ENCODE results near the gene ABCC12.

Gene ABCC12

DNA sequence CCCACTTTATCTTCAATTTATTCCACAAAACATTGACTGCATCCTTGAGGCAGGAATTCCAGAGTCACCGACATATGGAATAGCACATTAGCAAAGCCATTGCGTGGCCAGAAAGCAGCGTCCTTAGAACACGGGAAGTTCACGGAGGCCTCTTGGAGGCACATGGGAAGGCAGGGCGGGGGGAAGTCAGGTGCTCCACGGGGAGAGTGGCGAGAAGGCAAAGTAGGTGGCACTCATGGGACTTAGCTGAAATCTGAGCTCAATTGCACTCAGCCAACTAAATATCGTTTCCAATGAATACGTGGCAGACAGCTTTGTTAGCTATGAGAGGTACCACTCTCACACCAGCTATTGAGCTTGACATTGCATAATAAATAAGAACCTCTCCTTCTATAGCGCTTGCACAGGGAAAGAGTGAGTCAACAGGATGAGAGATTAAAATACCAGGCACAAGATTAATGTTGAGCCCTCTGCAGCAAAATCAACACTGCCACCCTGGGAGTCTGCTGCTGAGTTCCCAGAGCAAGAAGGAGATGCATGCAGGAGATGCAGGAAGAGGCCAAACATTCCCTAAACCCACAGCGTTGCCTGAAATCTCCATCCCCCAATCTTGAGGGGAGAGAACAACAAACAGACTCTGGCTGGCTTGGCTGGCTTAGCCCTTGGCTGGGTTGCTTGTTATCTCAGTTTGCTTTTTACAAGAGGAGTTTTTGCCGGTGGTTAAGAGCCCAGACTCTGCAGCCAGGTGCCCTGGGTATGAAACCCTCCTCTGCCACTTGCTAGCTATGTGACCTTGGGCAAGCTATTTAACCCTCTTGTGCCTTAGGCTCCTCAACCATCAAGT lies 28.8 kb downstream of the ABCC12 start:
- Histone ChIP-seq H3K4me1 (ENCODE audit: control insufficient read depth, insufficient read depth, low read length) (no peaks in the 10 kb centered on the region), H3K9ac (ENCODE audit: low read depth, low read length) (no peak overlapping the region), H3K36me3 (ENCODE audit: control insufficient read depth, insufficient read depth, low read length) (no peaks in the 10 kb centered on the region), H3K27me3 (ENCODE audit: control insufficient read depth, insufficient read depth, low read length) (no peaks in the 10 kb centered on the region), H3K9me3 (ENCODE audit: control insufficient read depth, insufficient read depth, low read length) (no peaks in the 10 kb centered on the region), H3K4me3 (ENCODE audit: low read depth, low read length) (no peak overlapping the region)

DNA sequence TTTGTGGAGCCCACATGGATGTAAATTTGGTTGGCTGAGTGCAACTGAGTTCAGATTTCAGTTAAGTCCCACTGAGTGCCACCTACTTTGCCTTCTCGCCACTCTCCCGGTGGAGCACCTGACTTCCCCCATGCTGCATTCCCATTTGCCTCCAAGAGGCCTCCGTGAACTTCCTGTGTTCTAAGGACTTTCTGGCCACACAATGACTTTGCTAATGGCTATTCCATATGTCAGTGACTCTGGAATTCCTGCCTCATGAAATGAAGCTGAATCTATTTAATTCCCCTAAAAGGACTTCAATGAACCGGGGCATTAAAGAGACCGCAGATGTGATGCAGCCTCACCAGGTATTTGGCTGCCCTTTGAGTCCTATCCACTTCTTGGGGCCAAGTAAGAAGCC lies 29.9 kb downstream of the ABCC12 start:
- H3K27me3 ChIP-seq (ENCODE audit: control insufficient read depth, insufficient read depth, low read length): no peaks in the 10 kb centered on the region
- H3K9ac ChIP-seq (ENCODE audit: low read depth, low read length): no peak overlapping the region
- no peaks in the 10 kb centered on the region for H3K36me3 ChIP-seq (ENCODE audit: control insufficient read depth, insufficient read depth, low read length)
- H3K4me3 ChIP-seq (ENCODE audit: low read depth, low read length): no peak overlapping the region
- no peaks in the 10 kb centered on the region for H3K4me1 ChIP-seq (ENCODE audit: control insufficient read depth, insufficient read depth, low read length)
- H3K9me3 ChIP-seq (ENCODE audit: control insufficient read depth, insufficient read depth, low read length): no peaks in the 10 kb centered on the region

DNA sequence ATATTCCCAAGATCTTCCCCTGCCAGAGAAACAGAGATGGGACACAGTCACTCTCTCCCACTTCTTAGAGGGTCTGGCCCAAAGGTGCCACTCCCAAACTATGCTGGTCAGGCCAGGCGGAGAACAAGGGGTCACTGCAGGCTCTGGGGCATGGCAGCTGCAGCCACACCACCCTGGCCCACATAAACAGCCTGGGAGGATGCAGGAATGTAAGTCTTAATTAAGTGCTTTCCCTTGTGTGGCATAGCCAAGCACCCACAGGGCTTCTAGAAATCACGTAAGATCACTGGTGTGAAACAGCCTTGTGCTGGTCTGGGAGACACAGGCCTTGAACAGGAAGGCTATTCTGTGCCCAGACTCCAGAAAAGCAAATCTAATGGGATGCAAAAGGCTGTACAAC lies 31.5 kb downstream of the ABCC12 start:
- H3K4me1 ChIP-seq (ENCODE audit: control insufficient read depth, insufficient read depth, low read length): no peaks in the 10 kb centered on the region
- no peak overlapping the region for H3K9ac ChIP-seq (ENCODE audit: low read depth, low read length)
- no peak overlapping the region for H3K4me3 ChIP-seq (ENCODE audit: low read depth, low read length)
- no peaks in the 10 kb centered on the region for H3K27me3 ChIP-seq (ENCODE audit: control insufficient read depth, insufficient read depth, low read length)
- no peaks in the 10 kb centered on the region for H3K36me3 ChIP-seq (ENCODE audit: control insufficient read depth, insufficient read depth, low read length)
- H3K9me3 ChIP-seq (ENCODE audit: control insufficient read depth, insufficient read depth, low read length): no peaks in the 10 kb centered on the region

DNA sequence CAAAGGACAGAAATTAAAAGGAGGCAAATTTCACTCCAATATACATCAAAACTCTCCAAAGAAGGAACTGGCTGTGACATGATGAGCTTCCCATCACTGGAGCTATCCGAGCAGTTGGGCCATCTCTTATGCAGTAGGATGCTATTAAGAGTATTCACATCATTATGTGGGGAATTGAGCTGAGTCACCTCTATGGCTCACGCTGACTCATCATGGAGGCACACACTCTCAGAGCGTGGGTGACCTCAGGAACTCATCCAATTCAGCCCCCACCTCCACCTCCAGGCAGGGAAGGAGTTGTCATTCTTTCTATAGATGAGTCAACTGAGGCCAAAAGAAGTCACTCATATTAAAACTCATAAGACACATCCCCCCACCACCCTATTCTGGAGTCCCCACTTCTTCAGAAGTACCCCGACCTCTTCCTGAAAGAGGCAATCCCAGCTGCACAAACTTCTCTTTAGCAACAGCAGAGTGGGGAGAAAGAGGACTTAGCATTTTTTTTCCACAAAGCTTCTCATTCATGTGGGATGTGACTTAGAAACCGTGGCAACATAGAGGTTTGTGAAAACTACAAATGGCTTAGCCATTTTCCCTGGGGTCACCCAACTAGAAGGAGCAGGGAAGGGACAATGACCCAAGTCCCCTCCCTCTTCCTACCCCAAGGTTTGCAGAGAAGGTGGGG lies 32.5 kb downstream of the ABCC12 start:
- Histone ChIP-seq H3K4me3 (ENCODE audit: low read depth, low read length) (no peak overlapping the region), H3K36me3 (ENCODE audit: control insufficient read depth, insufficient read depth, low read length) (no peaks in the 10 kb centered on the region), H3K9me3 (ENCODE audit: control insufficient read depth, insufficient read depth, low read length) (no peaks in the 10 kb centered on the region), H3K4me1 (ENCODE audit: control insufficient read depth, insufficient read depth, low read length) (no peaks in the 10 kb centered on the region), H3K9ac (ENCODE audit: low read depth, low read length) (no peak overlapping the region), H3K27me3 (ENCODE audit: control insufficient read depth, insufficient read depth, low read length) (no peaks in the 10 kb centered on the region)

DNA sequence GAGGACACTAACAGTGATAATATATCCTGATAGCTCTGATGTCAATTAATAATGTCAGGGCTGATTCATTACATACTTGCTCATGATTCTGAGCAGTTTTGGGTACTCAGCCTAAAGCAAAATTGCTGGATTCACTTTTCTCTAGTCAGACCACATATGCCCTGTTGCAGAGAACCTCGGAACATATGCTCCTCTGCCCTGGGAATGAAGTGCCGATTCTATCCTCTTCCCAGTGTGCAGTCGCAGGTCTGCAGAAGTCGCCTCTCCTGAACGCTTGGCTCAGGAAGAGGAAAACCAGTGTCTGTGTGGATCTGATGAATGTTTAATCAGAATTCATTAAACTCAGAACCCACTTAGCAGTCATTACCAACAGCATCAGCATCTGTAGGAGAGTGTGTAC lies 34.5 kb downstream of the ABCC12 start:
- no peaks in the 10 kb centered on the region for H3K27me3 ChIP-seq (ENCODE audit: control insufficient read depth, insufficient read depth, low read length)
- no peak overlapping the region for H3K4me3 ChIP-seq (ENCODE audit: low read depth, low read length)
- H3K36me3 ChIP-seq (ENCODE audit: control insufficient read depth, insufficient read depth, low read length): no peaks in the 10 kb centered on the region
- no peak overlapping the region for H3K9ac ChIP-seq (ENCODE audit: low read depth, low read length)
- H3K9me3 ChIP-seq (ENCODE audit: control insufficient read depth, insufficient read depth, low read length): no peaks in the 10 kb centered on the region
- no peaks in the 10 kb centered on the region for H3K4me1 ChIP-seq (ENCODE audit: control insufficient read depth, insufficient read depth, low read length)

DNA sequence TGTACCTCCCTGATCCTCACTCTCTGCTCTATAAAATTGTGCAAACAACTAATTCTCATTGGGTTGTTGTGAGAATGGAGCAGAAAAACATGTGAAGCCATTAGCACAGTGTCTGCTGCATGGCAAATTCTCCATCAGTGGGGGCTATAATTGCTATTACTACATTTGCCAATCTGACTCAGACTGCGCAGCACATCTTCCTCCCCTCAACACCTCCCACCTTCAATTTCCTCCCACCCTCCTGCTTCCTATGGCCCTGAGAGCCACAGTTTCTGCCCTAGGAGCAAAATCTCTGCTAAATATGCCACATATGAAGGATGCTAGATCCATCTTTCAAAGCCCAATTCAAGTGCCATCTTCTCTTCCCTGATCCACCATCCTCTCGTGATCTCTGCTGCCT lies 37.0 kb downstream of the ABCC12 start:
- Histone ChIP-seq H3K27me3 (ENCODE audit: control insufficient read depth, insufficient read depth, low read length) (no peaks in the 10 kb centered on the region), H3K9me3 (ENCODE audit: control insufficient read depth, insufficient read depth, low read length) (no peaks in the 10 kb centered on the region), H3K4me1 (ENCODE audit: control insufficient read depth, insufficient read depth, low read length) (no peaks in the 10 kb centered on the region), H3K36me3 (ENCODE audit: control insufficient read depth, insufficient read depth, low read length) (no peaks in the 10 kb centered on the region), H3K4me3 (ENCODE audit: low read depth, low read length) (no peak overlapping the region), H3K9ac (ENCODE audit: low read depth, low read length) (no peak overlapping the region)

DNA sequence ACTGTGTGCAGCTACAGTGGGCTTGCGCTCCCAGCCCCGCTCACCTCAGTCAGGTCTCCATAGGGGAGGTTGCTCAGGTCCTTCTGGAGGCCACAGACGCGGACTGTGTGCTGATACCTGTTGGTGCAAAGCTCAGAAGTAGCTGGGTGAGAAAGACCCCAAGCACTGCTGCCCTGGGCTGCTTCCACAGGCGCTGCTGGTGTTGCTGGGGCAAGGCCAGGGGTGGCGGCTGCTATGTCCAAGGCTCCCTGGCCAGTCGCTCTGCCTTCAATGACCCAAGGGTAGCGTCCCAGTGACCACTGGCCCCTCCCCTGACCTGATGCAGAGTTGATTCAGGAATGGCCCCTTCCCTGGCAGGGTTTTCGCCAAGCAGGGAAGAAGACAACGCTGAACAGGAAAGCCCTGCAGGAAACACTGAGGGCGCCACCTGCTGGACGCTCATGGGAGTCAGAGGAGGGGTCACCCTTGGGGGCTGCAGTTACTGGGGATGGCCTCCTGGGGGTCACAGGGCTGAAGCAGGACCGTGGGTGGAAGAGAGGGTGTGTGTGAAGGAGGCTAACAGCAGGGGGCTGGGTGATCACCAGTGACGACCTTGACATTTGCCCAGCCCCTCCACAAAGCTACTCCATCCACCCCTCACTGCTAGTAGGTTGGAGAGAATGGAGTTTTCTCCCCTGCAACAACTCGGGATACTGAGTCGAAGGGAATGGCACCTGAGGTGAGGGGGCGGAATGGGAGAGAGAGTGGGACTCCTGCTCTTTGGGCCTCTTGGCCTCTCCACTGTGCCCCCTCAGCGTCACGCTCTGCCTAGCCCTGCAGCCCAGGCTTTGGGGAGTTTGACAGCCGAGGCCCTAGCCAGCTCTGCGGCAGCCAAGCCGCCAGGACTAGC lies 38.3 kb downstream of the ABCC12 start:
- Histone ChIP-seq H3K36me3 (ENCODE audit: control insufficient read depth, insufficient read depth, low read length) (no peaks in the 10 kb centered on the region), H3K27me3 (ENCODE audit: control insufficient read depth, insufficient read depth, low read length) (no peaks in the 10 kb centered on the region), H3K4me1 (ENCODE audit: control insufficient read depth, insufficient read depth, low read length) (no peaks in the 10 kb centered on the region), H3K4me3 (ENCODE audit: low read depth, low read length) (no peak overlapping the region), H3K9me3 (ENCODE audit: control insufficient read depth, insufficient read depth, low read length) (no peaks in the 10 kb centered on the region), H3K9ac (ENCODE audit: low read depth, low read length) (no peak overlapping the region)

DNA sequence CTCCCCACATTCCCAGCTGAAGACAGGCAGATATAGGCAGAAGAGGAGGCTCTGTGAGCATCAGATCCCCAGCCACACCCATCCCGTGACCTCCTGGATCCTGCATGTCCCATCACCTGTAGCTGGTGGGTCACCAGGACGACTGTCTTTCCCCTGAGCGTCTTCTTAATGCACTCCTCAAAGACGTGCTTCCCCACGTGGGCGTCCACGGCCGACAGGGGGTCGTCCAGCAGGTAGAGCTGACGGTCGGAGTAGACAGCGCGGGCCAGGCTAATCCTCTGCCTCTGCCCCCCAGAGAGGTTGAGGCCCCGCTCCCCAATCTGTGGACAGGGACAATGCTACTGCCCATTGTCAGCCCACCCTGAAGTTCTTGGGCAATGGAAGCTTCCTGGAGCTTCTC lies 40.5 kb downstream of the ABCC12 start:
- Histone ChIP-seq H3K4me3 (ENCODE audit: low read depth, low read length) (no peak overlapping the region), H3K9me3 (ENCODE audit: control insufficient read depth, insufficient read depth, low read length) (no peaks in the 10 kb centered on the region), H3K27me3 (ENCODE audit: control insufficient read depth, insufficient read depth, low read length) (no peaks in the 10 kb centered on the region), H3K36me3 (ENCODE audit: control insufficient read depth, insufficient read depth, low read length) (no peaks in the 10 kb centered on the region), H3K9ac (ENCODE audit: low read depth, low read length) (no peak overlapping the region), H3K4me1 (ENCODE audit: control insufficient read depth, insufficient read depth, low read length) (no peaks in the 10 kb centered on the region)

DNA sequence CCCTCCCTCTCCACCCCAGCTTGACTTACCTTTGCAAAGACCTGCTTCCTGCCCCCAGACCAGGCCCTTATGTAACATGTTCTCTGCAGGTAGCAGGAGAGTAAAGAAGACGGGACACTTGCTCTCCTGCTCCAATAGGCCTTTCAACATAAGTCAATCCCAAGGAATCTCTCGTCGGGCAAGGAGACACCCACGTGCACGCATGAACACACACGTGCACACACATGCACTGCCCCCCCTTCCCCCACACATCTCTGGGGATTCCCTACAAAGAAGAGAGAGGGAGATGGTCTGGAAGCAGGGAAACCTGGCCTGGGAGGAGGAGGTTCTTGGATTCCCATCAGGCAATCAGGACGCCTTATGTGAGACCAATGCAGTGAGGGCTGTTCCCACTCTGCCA lies 41.4 kb downstream of the ABCC12 start:
- no peaks in the 10 kb centered on the region for H3K36me3 ChIP-seq (ENCODE audit: control insufficient read depth, insufficient read depth, low read length)
- no peak overlapping the region for H3K4me3 ChIP-seq (ENCODE audit: low read depth, low read length)
- H3K9me3 ChIP-seq (ENCODE audit: control insufficient read depth, insufficient read depth, low read length): no peaks in the 10 kb centered on the region
- no peaks in the 10 kb centered on the region for H3K27me3 ChIP-seq (ENCODE audit: control insufficient read depth, insufficient read depth, low read length)
- no peak overlapping the region for H3K9ac ChIP-seq (ENCODE audit: low read depth, low read length)
- no peaks in the 10 kb centered on the region for H3K4me1 ChIP-seq (ENCODE audit: control insufficient read depth, insufficient read depth, low read length)

DNA sequence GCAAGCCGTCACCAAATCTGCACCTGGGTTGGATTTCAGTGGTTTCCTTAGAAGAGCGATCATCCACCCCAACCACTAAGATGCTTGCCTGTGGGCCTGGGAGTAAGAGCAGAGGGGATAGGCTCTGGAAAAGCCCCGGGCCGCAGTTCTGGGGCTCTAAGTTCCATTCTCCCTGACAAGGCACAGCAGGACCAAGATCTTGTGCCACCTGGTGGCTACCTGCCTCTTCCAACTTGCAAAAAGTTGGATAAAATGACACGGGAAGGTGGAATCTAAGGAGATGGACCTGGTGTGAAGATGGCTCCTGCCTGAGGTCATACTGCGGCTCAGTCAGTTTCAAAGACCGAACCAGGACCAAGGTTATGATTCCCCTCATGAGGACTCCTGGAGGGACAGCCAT lies 42.3 kb downstream of the ABCC12 start:
- Histone ChIP-seq H3K9ac (ENCODE audit: low read depth, low read length) (no peak overlapping the region), H3K4me3 (ENCODE audit: low read depth, low read length) (no peak overlapping the region), H3K9me3 (ENCODE audit: control insufficient read depth, insufficient read depth, low read length) (no peaks in the 10 kb centered on the region), H3K27me3 (ENCODE audit: control insufficient read depth, insufficient read depth, low read length) (no peaks in the 10 kb centered on the region), H3K36me3 (ENCODE audit: control insufficient read depth, insufficient read depth, low read length) (no peaks in the 10 kb centered on the region), H3K4me1 (ENCODE audit: control insufficient read depth, insufficient read depth, low read length) (no peaks in the 10 kb centered on the region)

DNA sequence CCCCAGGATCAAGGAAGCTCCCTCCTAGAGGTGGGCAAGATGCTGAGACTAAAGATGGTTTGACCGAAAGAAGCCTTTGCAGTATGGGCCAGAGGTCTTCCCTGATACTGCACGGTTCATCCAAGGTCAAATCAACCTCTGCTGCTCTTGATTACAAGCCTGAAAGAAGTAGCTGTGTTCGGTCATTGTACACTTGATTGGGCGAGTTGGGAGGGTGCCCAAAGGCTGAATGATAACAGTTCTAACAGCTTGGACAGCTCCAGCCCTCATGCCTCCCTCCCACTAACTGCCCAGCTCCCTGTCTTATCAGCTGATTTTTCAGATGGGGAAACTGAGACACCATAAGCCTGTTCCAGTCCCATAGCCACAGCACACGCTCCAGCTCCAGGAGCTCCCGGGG lies 42.8 kb downstream of the ABCC12 start:
- Histone ChIP-seq H3K4me3 (ENCODE audit: low read depth, low read length) (no peak overlapping the region), H3K36me3 (ENCODE audit: control insufficient read depth, insufficient read depth, low read length) (no peaks in the 10 kb centered on the region), H3K4me1 (ENCODE audit: control insufficient read depth, insufficient read depth, low read length) (no peaks in the 10 kb centered on the region), H3K9ac (ENCODE audit: low read depth, low read length) (no peak overlapping the region), H3K27me3 (ENCODE audit: control insufficient read depth, insufficient read depth, low read length) (no peaks in the 10 kb centered on the region), H3K9me3 (ENCODE audit: control insufficient read depth, insufficient read depth, low read length) (no peaks in the 10 kb centered on the region)
